Astrocyte (in vitro differentiated cells and primary cell): Measurements from ENCODE around the gene SLC39A8.

Source experiments
- EZH2 ChIP-seq: IDR thresholded peaks from 2 replicates; pipeline ENCODE4 v1.6.1; 2012; ENCODE audit warnings: mild to moderate bottlenecking, low read length, inconsistent platforms; ENCODE audit not compliant: insufficient read depth
- TF ChIP-seq, protein P1 (sequence below): IDR thresholded peaks from 2 replicates; pipeline ENCODE4 v1.5.1; 2011; ENCODE audit warnings: low read depth, mild to moderate bottlenecking, inconsistent platforms, low read length, moderate library complexity; ENCODE audit not compliant: insufficient read depth

DNA sequence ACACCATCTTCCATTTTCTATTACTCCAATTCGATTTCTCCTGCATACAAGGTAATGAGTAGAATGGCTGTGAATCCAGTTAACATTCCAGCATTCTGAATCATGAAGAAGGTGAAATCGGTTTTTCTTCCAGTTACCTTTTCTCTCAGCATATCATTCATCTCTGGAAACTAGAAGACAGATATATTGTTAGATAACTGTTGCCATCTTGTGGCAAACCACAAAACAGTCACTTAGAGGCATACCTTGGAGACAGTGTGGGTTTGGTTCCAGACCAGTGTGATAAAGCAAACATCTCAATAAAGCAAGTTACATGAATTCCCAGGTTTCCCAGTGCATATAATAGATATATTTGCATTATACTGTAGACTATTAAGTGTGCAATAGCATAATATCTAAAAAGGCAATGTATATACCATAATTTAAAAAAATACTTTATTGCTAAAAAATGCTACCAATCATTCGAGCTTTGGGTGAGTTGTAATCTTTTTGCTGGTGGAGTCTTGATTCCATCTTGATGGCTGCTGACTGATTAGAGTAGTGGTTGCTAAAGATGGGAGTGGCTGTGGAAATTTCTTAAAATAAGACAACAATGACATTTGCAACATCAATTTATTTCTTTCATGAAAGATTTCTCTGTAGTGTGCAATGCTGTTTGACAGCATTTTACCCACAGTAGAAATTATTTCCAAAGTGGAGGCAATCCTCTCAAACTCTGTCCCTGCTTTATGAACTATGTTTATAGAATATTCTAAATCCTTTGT, 82.1 kb downstream of the SLC39A8 start:
- TF ChIP-seq EZH2, result no peak
- TF ChIP-seq, protein P1, sequence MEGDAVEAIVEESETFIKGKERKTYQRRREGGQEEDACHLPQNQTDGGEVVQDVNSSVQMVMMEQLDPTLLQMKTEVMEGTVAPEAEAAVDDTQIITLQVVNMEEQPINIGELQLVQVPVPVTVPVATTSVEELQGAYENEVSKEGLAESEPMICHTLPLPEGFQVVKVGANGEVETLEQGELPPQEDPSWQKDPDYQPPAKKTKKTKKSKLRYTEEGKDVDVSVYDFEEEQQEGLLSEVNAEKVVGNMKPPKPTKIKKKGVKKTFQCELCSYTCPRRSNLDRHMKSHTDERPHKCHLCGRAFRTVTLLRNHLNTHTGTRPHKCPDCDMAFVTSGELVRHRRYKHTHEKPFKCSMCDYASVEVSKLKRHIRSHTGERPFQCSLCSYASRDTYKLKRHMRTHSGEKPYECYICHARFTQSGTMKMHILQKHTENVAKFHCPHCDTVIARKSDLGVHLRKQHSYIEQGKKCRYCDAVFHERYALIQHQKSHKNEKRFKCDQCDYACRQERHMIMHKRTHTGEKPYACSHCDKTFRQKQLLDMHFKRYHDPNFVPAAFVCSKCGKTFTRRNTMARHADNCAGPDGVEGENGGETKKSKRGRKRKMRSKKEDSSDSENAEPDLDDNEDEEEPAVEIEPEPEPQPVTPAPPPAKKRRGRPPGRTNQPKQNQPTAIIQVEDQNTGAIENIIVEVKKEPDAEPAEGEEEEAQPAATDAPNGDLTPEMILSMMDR, result peak; percentile 71
